HL-60 (cell line): ENCODE data around the gene HS3ST3A1.

Experiments
- CTCF ChIP-seq: IDR thresholded peaks from one replicate; pipeline ENCODE4 v1.5.1; 2011; ENCODE audit warnings: low read length, control low read depth, inconsistent platforms; ENCODE audit not compliant: insufficient read depth
- GABPA ChIP-seq: IDR thresholded peaks from 2 replicates; pipeline ENCODE4 v1.6.1; 2012; ENCODE audit warnings: low read depth
- POLR2AphosphoS5 ChIP-seq: IDR thresholded peaks from 2 replicates; pipeline ENCODE4 v1.6.1; 2012; ENCODE audit warnings: low read depth
- REST ChIP-seq: IDR thresholded peaks from 2 replicates; pipeline ENCODE4 v1.6.1; 2012; ENCODE audit warnings: low read depth; ENCODE audit not compliant: insufficient replicate concordance
- SPI1 ChIP-seq: IDR thresholded peaks from 2 replicates; pipeline ENCODE4 v1.6.1; 2012; ENCODE audit warnings: low read depth, mild to moderate bottlenecking, borderline replicate concordance

- TF ChIP-seq CTCF, result no peak
- no peak for TF ChIP-seq REST
- no peak for TF ChIP-seq POLR2AphosphoS5
- TF ChIP-seq GABPA, result no peak
- TF ChIP-seq SPI1, result no peak
These were observed 1.9 kb downstream of the HS3ST3A1 start for GRCh38 chr17:13599864-13600263.
